Astrocyte (in vitro differentiated cells and primary cell): Measurements from ENCODE around the gene SELENOS.

Experiments
- CTCF ChIP-seq: IDR thresholded peaks from 2 replicates; pipeline ENCODE4 v1.5.1; 2011; ENCODE audit warnings: low read depth, mild to moderate bottlenecking, inconsistent platforms, low read length, moderate library complexity; ENCODE audit not compliant: insufficient read depth
- EZH2 ChIP-seq: IDR thresholded peaks from 2 replicates; pipeline ENCODE4 v1.6.1; 2012; ENCODE audit warnings: mild to moderate bottlenecking, low read length, inconsistent platforms; ENCODE audit not compliant: insufficient read depth

- TF ChIP-seq CTCF (no peak), EZH2 (no peak)
Measured at GRCh38 chr15:101283931-101284330, 6.6 kb upstream of the SELENOS start.
